K562 (cell line): ENCODE data around the gene ZSCAN12. TPM values are rescaled to one million over a fixed set of nuclear protein-coding genes. Genes with fewer than 3 reads are reported as not detected.

Source experiments
- ATAC-seq: fragments of 200-7000 bp; cut with Tn5 transposase; 3 replicates; pipeline ENCODE4 v1.9.1; 2020; ENCODE audit warnings: moderate library complexity
- BruUV-seq: library from RNA; stranded (reverse); fragments of 400-500 nt; replicated peaks from 2 replicates; lab custom pipeline; 2021; lab: Mats Ljungman, UMichigan
- CTCF ChIA-PET: fragments of 300-600 bp; formaldehyde crosslinking; extraction: SDS; loops from one replicate; lab custom pipeline; 2021; ENCODE audit warnings: low intra/inter-chr PET ratio; lab: Yijun Ruan, JAX
- POLR2A ChIA-PET: fragments of 300-600, 350-650 bp; sonication (Branson Sonifier 250); formaldehyde crosslinking; extraction: SDS; loops from one replicate; lab custom pipeline; 2021; ENCODE audit warnings: antibody characterized with exemption, inconsistent platforms; lab: Yijun Ruan, JAX
- DNase-seq, 4 experiments: peaks; one replicate each; pipeline versions ENCODE4 v3.0.0 to v3.0.0-alpha.2; 2011 to 2018; ENCODE audit warnings: low spot score in 3 of 4, mixed read lengths in 3 of 4; ENCODE audit errors: extremely low read depth in 1 of 4
- FAIRE-seq: peaks from 2 replicates; lab custom pipeline; 2011; peaks lifted over from hg19 to GRCh38; lab: Jason Lieb, UNC
- H2AFZ ChIP-seq: 2 replicates; pipeline ENCODE4 v1.6.0; 2011; ENCODE audit warnings: low read depth, low read length, control low read depth, inconsistent platforms
- H3K27ac ChIP-seq: fragments of 200-600 bp; 3 replicates; pipeline ENCODE4 v1.8.0; 2011; ENCODE audit warnings: low read depth, mild to moderate bottlenecking, control low read depth, inconsistent platforms, low read length, moderate library complexity, mixed read lengths; ENCODE audit errors: extremely low read depth
- H3K27me3 ChIP-seq, 2 experiments: fragments of 300-600 bp in 1 of 2; 2 replicates in 1 of 2; 3 replicates in 1 of 2; pipeline versions ENCODE4 v1.6.0 to v1.8.0; 2011; ENCODE audit warnings: inconsistent platforms in 2 of 2, low read length in 2 of 2, mild to moderate bottlenecking in 1 of 2, mixed read lengths in 1 of 2, moderate library complexity in 1 of 2; ENCODE audit not compliant: control insufficient read depth in 2 of 2, insufficient read depth in 2 of 2
- H3K36me3 ChIP-seq: fragments of 300-600 bp; 3 replicates; pipeline ENCODE4 v1.8.0; 2011; ENCODE audit warnings: mild to moderate bottlenecking, low read length, inconsistent platforms; ENCODE audit not compliant: control insufficient read depth, insufficient read depth
- H3K4me1 ChIP-seq, 2 experiments: fragments of 200-600 bp in 1 of 2; replicated peaks in 1 of 2; 2 replicates in 1 of 2; 3 replicates in 1 of 2; pipeline versions ENCODE4 v1.5.1 to v1.8.0; 2011; ENCODE audit warnings: inconsistent platforms in 2 of 2, low read length in 2 of 2, mild to moderate bottlenecking in 1 of 2, mixed read lengths in 1 of 2, moderate library complexity in 1 of 2; ENCODE audit not compliant: control insufficient read depth in 2 of 2, insufficient read depth in 2 of 2
- H3K4me2 ChIP-seq: 2 replicates; pipeline ENCODE4 v1.6.1; 2011; ENCODE audit warnings: low read length, control low read depth, inconsistent platforms, mixed read lengths; ENCODE audit not compliant: insufficient read depth
- H3K4me3 ChIP-seq: fragments of 200-600 bp; sonication (generic), shearing (Covaris generic); 2 replicates; pipeline ENCODE4 v1.5.1; 2016; ENCODE audit warnings: control low read depth, inconsistent platforms
- H3K79me2 ChIP-seq: fragments of 200-600 bp; 3 replicates; pipeline ENCODE4 v1.8.0; 2011; ENCODE audit warnings: low read length, inconsistent platforms; ENCODE audit not compliant: control insufficient read depth, insufficient read depth
- H3K9ac ChIP-seq, 2 experiments: 2 replicates each; pipeline versions ENCODE4 v1.6.0 to v1.6.1; 2011; ENCODE audit warnings: low read depth in 2 of 2, low read length in 2 of 2, control low read depth in 1 of 2, inconsistent platforms in 1 of 2, mild to moderate bottlenecking in 1 of 2, mixed read lengths in 1 of 2; ENCODE audit not compliant: insufficient read depth in 1 of 2
- H3K9me1 ChIP-seq: one replicate; pipeline ENCODE4 v1.6.0; 2011; ENCODE audit warnings: inconsistent platforms, mild to moderate bottlenecking, low read length, moderate library complexity; ENCODE audit not compliant: control insufficient read depth, insufficient read depth
- H3K9me3 ChIP-seq: replicated peaks from 2 replicates; pipeline ENCODE4 v1.5.1; 2011; ENCODE audit warnings: low read depth, low read length, inconsistent platforms; ENCODE audit not compliant: control insufficient read depth, insufficient read depth
- H4K20me1 ChIP-seq: replicated peaks from 2 replicates; pipeline ENCODE4 v1.6.1; 2011; ENCODE audit warnings: low read length, inconsistent platforms, mixed read lengths; ENCODE audit not compliant: control insufficient read depth, insufficient read depth
- ARID1B ChIP-seq: fragments of 450-650 bp; IDR thresholded peaks from 2 replicates; pipeline ENCODE4 v1.6.1; 2016; ENCODE audit warnings: antibody characterized with exemption, mild to moderate bottlenecking, inconsistent platforms
- BMI1 ChIP-seq: fragments of 150-350 bp; IDR thresholded peaks from 2 replicates; pipeline ENCODE4 v1.6.1; 2014; ENCODE audit warnings: low read length
- HDAC3 ChIP-seq: fragments of 450-650 bp; IDR thresholded peaks from 2 replicates; pipeline ENCODE4 v1.6.1; 2018; ENCODE audit warnings: borderline replicate concordance, mild to moderate bottlenecking, moderate library complexity; ENCODE audit not compliant: partially characterized antibody
- HMBOX1 ChIP-seq: sonication (generic); IDR thresholded peaks from 2 replicates; pipeline ENCODE4 v1.6.1; 2016
- HMG20A ChIP-seq: fragments of 450-650 bp; formaldehyde crosslinking; conservative IDR thresholded peaks from 2 replicates; pipeline ENCODE4 v1.4.0; 2020; ENCODE audit warnings: mild to moderate bottlenecking, mixed read lengths
- MCM7 ChIP-seq, 2 experiments: fragments of 450-650 bp; IDR thresholded peaks; 2 replicates each; pipeline ENCODE4 v1.6.1; 2016 to 2018
- MEF2A ChIP-seq: IDR thresholded peaks from 2 replicates; pipeline ENCODE4 v1.6.1; 2011; ENCODE audit warnings: low read depth, mild to moderate bottlenecking, low read length, moderate library complexity; ENCODE audit not compliant: control insufficient read depth
- NCOA2 ChIP-seq, 2 experiments: fragments of 450-650 bp; IDR thresholded peaks; 2 replicates each; pipeline ENCODE4 v1.6.1; 2018; ENCODE audit warnings: mild to moderate bottlenecking in 2 of 2, moderate library complexity in 1 of 2; ENCODE audit not compliant: partially characterized antibody in 2 of 2
- NFE2 ChIP-seq: IDR thresholded peaks from 2 replicates; pipeline ENCODE4 v1.6.1; 2014; ENCODE audit warnings: antibody characterized with exemption, low read depth
- PKNOX1 ChIP-seq: fragments of 450-650 bp; IDR thresholded peaks from 2 replicates; pipeline ENCODE4 v1.6.1; 2016
- PML ChIP-seq: IDR thresholded peaks from 2 replicates; pipeline ENCODE4 v1.6.1; 2012; ENCODE audit warnings: low read length, inconsistent platforms
- RFX5 ChIP-seq: IDR thresholded peaks from 2 replicates; pipeline ENCODE4 v1.6.1; 2011; ENCODE audit warnings: low read depth, mild to moderate bottlenecking, improper control_type of control experiment, low read length
- TCFL5 ChIP-seq: fragments of 250-450 bp; sonication (Bioruptor Pico); conservative IDR thresholded peaks from 2 replicates; pipeline ENCODE4 v1.6.1; 2021; ENCODE audit warnings: mild to moderate bottlenecking, moderate library complexity, matching md5 sums
- ZNF134 ChIP-seq: fragments of 250-450 bp; sonication (Bioruptor Pico); conservative IDR thresholded peaks from 2 replicates; pipeline ENCODE4 v1.4.0; 2020
- ZNF24 ChIP-seq: fragments of 450-650 bp; IDR thresholded peaks from 2 replicates; pipeline ENCODE4 v1.6.1; 2016
- ZNF778 ChIP-seq: fragments of 450-650 bp; formaldehyde crosslinking; IDR thresholded peaks from 2 replicates; pipeline ENCODE4 v1.4.0; 2020; ENCODE audit warnings: mild to moderate bottlenecking, moderate library complexity
- WGBS: fragments of 100-300 bp; shearing (Covaris generic); methylation state at CpG from one replicate; pipeline ENCODE4 v1.1.6; 2016; ENCODE audit warnings: low coverage, mixed read lengths; ENCODE audit not compliant: insufficient coverage; ENCODE audit errors: missing lambda C conversion rate; 5-methylcytosine and 5-hydroxymethylcytosine counted together
- in situ Hi-C: fragments of 300-500 bp; cut with MboI; formaldehyde crosslinking; loops from 4 replicates; pipeline ENCODE4 v1.15.0; 2018; ENCODE audit warnings: inconsistent platforms, mixed read lengths
- intact Hi-C: fragments of 100-400 bp; cut with micrococcal nuclease; formaldehyde crosslinking; loops from 2 replicates; pipeline ENCODE4 v1.14.2; 2022
- polyA plus RNA-seq, 8 experiments: library from polyadenylated mRNA; depleted of rRNA in 4 of 8; stranded (reverse) in 5 of 8; unstranded in 3 of 8; fragments of >200 nt; fragmentation: Nextera tagmentation in 2 of 8; fragmentation: Illumina TruSeq in 1 of 8; extraction: Ambion mirVana in 2 of 8; extraction: Trizol in 1 of 8; gene quantifications; 2 replicates each; pipeline versions ENCODE4 v1.2.1 to v1.2.3, GENCODE V29; 2011 to 2014; ENCODE audit warnings: inconsistent platforms in 1 of 8, missing spikeins in 1 of 8
- total RNA-seq, 7 experiments: library from RNA; depleted of rRNA in 6 of 7; stranded (reverse); fragments of >200 nt in 6 of 7; fragmentation: Illumina TruSeq in 2 of 7; extraction: Trizol in 2 of 7; gene quantifications; 2 replicates each; pipeline versions ENCODE4 v1.2.1 to v1.2.3, GENCODE V29; 2011 to 2021; ENCODE audit warnings: low replicate concordance in 1 of 7
- TF ChIP-seq, protein P1 (sequence below): fragments of 250-450 bp; sonication (Bioruptor Pico); IDR thresholded peaks from 2 replicates; pipeline ENCODE4 v1.5.0; 2022; ENCODE audit warnings: mild to moderate bottlenecking

ZSCAN12 gene
- total and polyA plus RNA-seq, 9 of the 15 experiments (the other 6 are each of a cell fraction or from before 2014, with no cell fraction given): 2.5 to 19.6 (median 12.5) TPM

DNA sequence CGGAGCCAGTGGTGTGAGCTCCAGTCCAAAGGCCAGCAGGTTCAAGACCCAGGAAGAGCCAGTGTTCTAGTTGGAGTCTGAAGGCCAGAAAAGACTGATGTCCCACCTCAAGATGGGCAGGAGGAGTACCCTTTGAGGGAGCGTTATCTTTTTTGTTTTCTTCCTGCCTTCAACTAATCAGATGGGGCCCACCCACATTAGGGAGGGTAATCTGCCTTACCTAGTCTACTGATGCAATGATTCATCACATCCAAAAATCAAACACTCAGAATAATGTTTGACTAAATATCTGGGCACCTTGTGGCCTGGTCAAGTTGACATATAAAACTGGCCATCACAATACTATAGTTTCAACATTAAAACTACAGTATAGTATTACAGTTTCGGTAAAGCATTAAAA, 30.1 kb downstream of the ZSCAN12 start:
- no peak; the same call in 2 of the 3 replicates for ATAC-seq
- Histone ChIP-seq H4K20me1 (no peaks in the 10 kb centered on the region), H3K4me2 (no peak overlapping the region), H3K4me3 (no peak overlapping the region), H3K27me3 (no peaks in the 10 kb centered on the region), H3K36me3 (peaks cover 24% of the 10 kb centered on the region; the same call in 2 of the 3 replicates), H3K9ac (no peak overlapping the region), H3K4me1 (peaks cover 3 to 14% of the 10 kb centered on the region in 2 experiments; a peak in 3 of 5 replicates), H3K27ac (no peak overlapping the region), H2AFZ (no peak overlapping the region), H3K9me3 (no peaks in the 10 kb centered on the region), H3K79me2 (no peaks in the 10 kb centered on the region), H3K9me1 (no peaks in the 10 kb centered on the region)
- DNase-seq: no peak
- ChIA-PET POLR2A (no interaction called here), CTCF (no interaction called here)
- BruUV-seq: no TSS peak
- in situ Hi-C loops: loop anchor here (10.0 kb wide), 1 partner anchor 455 kb away; the partner anchor contains the start of gene OR2B2
- intact Hi-C loops: no loop called here
- FAIRE-seq: no peak
- WGBS: 62% methylated on average over 3 of the region's 3 CpGs
- no peak for TF ChIP-seq NCOA2 (IDR thresholded peaks at IDR 0.05; ENCODE audit: partially characterized antibody in 2 of 2)
- TF ChIP-seq PML: no peak
- no peak for TF ChIP-seq MEF2A
- no peak for TF ChIP-seq MCM7 (IDR thresholded peaks at IDR 0.05)
- TF ChIP-seq NFE2: 0 out of 2 replicates have a peak, but pooled peaks have one; percentile 12
- TF ChIP-seq HMG20A (CRISPR knock-in tag): no peak
- peak; percentile 69 for TF ChIP-seq HMBOX1
- TF ChIP-seq PKNOX1: peak; percentile 19; the same call in 1 of the 2 replicates
- TF ChIP-seq, protein P1, sequence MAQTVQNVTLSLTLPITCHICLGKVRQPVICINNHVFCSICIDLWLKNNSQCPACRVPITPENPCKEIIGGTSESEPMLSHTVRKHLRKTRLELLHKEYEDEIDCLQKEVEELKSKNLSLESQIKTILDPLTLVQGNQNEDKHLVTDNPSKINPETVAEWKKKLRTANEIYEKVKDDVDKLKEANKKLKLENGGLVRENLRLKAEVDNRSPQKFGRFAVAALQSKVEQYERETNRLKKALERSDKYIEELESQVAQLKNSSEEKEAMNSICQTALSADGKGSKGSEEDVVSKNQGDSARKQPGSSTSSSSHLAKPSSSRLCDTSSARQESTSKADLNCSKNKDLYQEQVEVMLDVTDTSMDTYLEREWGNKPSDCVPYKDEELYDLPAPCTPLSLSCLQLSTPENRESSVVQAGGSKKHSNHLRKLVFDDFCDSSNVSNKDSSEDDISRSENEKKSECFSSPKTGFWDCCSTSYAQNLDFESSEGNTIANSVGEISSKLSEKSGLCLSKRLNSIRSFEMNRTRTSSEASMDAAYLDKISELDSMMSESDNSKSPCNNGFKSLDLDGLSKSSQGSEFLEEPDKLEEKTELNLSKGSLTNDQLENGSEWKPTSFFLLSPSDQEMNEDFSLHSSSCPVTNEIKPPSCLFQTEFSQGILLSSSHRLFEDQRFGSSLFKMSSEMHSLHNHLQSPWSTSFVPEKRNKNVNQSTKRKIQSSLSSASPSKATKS: no peak
- TF ChIP-seq ZNF778 (CRISPR knock-in tag): no peak
- TF ChIP-seq HDAC3: no peak
- no peak for TF ChIP-seq ZNF24
- no peak for TF ChIP-seq BMI1
- TF ChIP-seq TCFL5: no peak
- 0 out of 2 replicates have a peak, but pooled peaks have one; percentile 17 for TF ChIP-seq ARID1B
- peak; percentile 90 for TF ChIP-seq ZNF134 (CRISPR knock-in tag)
- TF ChIP-seq RFX5: no peak
